ENCODE results near the gene RETSAT.

The RETSAT gene

GRCh38 chr2:85308896-85309555, 45.3 kb downstream of the RETSAT start:
- no peak for DNase-seq (ENCODE audit: low read depth in 2 of 2)

GRCh38 chr2:85308201-85308600, 46.1 kb downstream of the RETSAT start:
- DNase-seq (ENCODE audit: low read depth in 2 of 2) = no peak

- DNase-seq (ENCODE audit: low read depth in 2 of 2) = no peak
Measured at GRCh38 chr2:85307527-85307897, 46.8 kb downstream of the RETSAT start.

GRCh38 chr2:85303780-85304531, 50.4 kb downstream of the RETSAT start:
- no peak for DNase-seq (ENCODE audit: low read depth in 2 of 2)

- no peak for DNase-seq (ENCODE audit: low read depth in 2 of 2)
Measured at GRCh38 chr2:85302121-85302520, 52.2 kb downstream of the RETSAT start.

Data from stimulated activated CD8-positive, alpha-beta memory T cell treated with anti-CD3 and anti-CD28 coated beads, Interleukin-15, amount 100 ng/mL, for 48 hours (primary cell).